Hepatocyte (in vitro differentiated cells): ENCODE results near the gene HBG1. TPM values are rescaled to one million over a fixed set of nuclear protein-coding genes. Genes with fewer than 3 reads are reported as not detected.

Experiments used
- DNase-seq: peaks from one replicate; pipeline ENCODE4 v3.0.0-alpha.2; 2016; ENCODE audit warnings: low spot score
- H2AFZ ChIP-seq: fragments of 200-600 bp; sonication (generic); 2 replicates; pipeline ENCODE4 v1.6.0; 2016; ENCODE audit warnings: antibody characterized with exemption, mild to moderate bottlenecking
- H3K27ac ChIP-seq: fragments of 200-600 bp; sonication (generic); 2 replicates; pipeline ENCODE4 v1.5.1; 2016; ENCODE audit warnings: mild to moderate bottlenecking
- H3K27me3 ChIP-seq: fragments of 200-600 bp; sonication (generic); 2 replicates; pipeline ENCODE4 v1.6.1; 2016
- H3K36me3 ChIP-seq: fragments of 200-600 bp; sonication (generic); replicated peaks from 2 replicates; pipeline ENCODE4 v1.5.1; 2016; ENCODE audit warnings: low read depth; ENCODE audit not compliant: insufficient read depth
- H3K4me1 ChIP-seq: fragments of 200-600 bp; sonication (generic); 2 replicates; pipeline ENCODE4 v1.5.1; 2016; ENCODE audit warnings: mild to moderate bottlenecking, moderate library complexity; ENCODE audit not compliant: insufficient read depth
- H3K4me2 ChIP-seq: fragments of 200-600 bp; sonication (generic); 2 replicates; pipeline ENCODE4 v1.6.0; 2016
- H3K4me3 ChIP-seq: fragments of 200-600 bp; sonication (generic); 2 replicates; pipeline ENCODE4 v1.5.1; 2016; ENCODE audit warnings: mild to moderate bottlenecking
- H3K79me2 ChIP-seq: fragments of 200-600 bp; sonication (generic); 2 replicates; pipeline ENCODE4 v1.6.0; 2017; ENCODE audit warnings: mild to moderate bottlenecking
- H3K9me2 ChIP-seq: fragments of 200-600 bp; sonication (generic); replicated peaks from 2 replicates; pipeline ENCODE4 v1.6.0; 2017; ENCODE audit warnings: mild to moderate bottlenecking; ENCODE audit not compliant: insufficient read depth
- H3K9me3 ChIP-seq: fragments of 200-600 bp; sonication (generic); 2 replicates; pipeline ENCODE4 v1.5.1; 2016; ENCODE audit warnings: low read depth, mild to moderate bottlenecking
- H4K20me1 ChIP-seq: fragments of 200-600 bp; sonication (generic); 2 replicates; pipeline ENCODE4 v1.6.0; 2016; ENCODE audit warnings: mild to moderate bottlenecking; ENCODE audit not compliant: insufficient read depth, poor library complexity, severe bottlenecking
- CTCF ChIP-seq: fragments of 200-600 bp; sonication (generic); IDR thresholded peaks from 2 replicates; pipeline ENCODE4 v1.5.1; 2016; ENCODE audit warnings: antibody characterized with exemption, mild to moderate bottlenecking; ENCODE audit not compliant: poor library complexity
- EZH2 ChIP-seq: fragments of 200-600 bp; sonication (generic); IDR thresholded peaks from 2 replicates; pipeline ENCODE4 v1.6.1; 2016; ENCODE audit warnings: antibody characterized with exemption, mild to moderate bottlenecking, borderline replicate concordance
- EZH2phosphoT487 ChIP-seq: fragments of 200-600 bp; sonication (generic); IDR thresholded peaks from one replicate; pipeline ENCODE4 v1.6.1; 2018; ENCODE audit warnings: antibody characterized with exemption, mild to moderate bottlenecking, low read depth, moderate library complexity; ENCODE audit not compliant: unreplicated experiment, severe bottlenecking
- WGBS: methylation state at CpG from one replicate; pipeline ENCODE4 v1.1.6; 2016; ENCODE audit warnings: low lambda C conversion rate; ENCODE audit errors: missing lambda C conversion rate; 5-methylcytosine and 5-hydroxymethylcytosine counted together
- polyA plus RNA-seq: library from polyadenylated mRNA; unstranded; fragments of >200 nt; fragmentation: Nextera tagmentation; extraction: Ambion mirVana; gene quantifications from 2 replicates; pipeline ENCODE4 v1.2.1, GENCODE V29; 2016
- total RNA-seq: library from RNA; depleted of rRNA; stranded (reverse); fragments of >200 nt; gene quantifications from 2 replicates; pipeline ENCODE4 v1.2.3, GENCODE V29; 2014

Gene HBG1
- total and polyA plus RNA-seq, 2 experiments from 2014 or later, result not detected

- Histone ChIP-seq H3K27ac (no peak overlapping the region), H3K4me3 (no peak overlapping the region), H3K9me3 (no peaks in the 10 kb centered on the region), H3K79me2 (no peaks in the 10 kb centered on the region), H3K27me3 (no peaks in the 10 kb centered on the region), H3K4me1 (no peaks in the 10 kb centered on the region), H3K4me2 (no peak overlapping the region), H3K36me3 (no peaks in the 10 kb centered on the region), H4K20me1 (no peaks in the 10 kb centered on the region), H3K9me2 (no peaks in the 10 kb centered on the region), H2AFZ (no peak overlapping the region)
- no peak for TF ChIP-seq CTCF
- no peak for TF ChIP-seq EZH2phosphoT487
- TF ChIP-seq EZH2, result no peak
- DNase-seq, result no peak
- WGBS, result 66% methylated on average over 6 of the region's 6 CpGs
Observed at GRCh38 chr11:5275369-5276110, 25.9 kb upstream of the HBG1 start.

GRCh38 chr11:5274395-5274794 lies 24.7 kb upstream of the HBG1 start:
- Histone ChIP-seq H4K20me1 (no peaks in the 10 kb centered on the region), H3K4me1 (no peaks in the 10 kb centered on the region), H3K79me2 (no peaks in the 10 kb centered on the region), H3K27me3 (no peaks in the 10 kb centered on the region), H3K36me3 (no peaks in the 10 kb centered on the region), H2AFZ (no peak overlapping the region), H3K4me3 (no peak overlapping the region), H3K4me2 (no peak overlapping the region), H3K9me3 (no peaks in the 10 kb centered on the region), H3K27ac (no peak overlapping the region), H3K9me2 (no peaks in the 10 kb centered on the region)
- WGBS, result 69% methylated on average over 5 of the region's 5 CpGs
- TF ChIP-seq CTCF, result no peak
- no peak for TF ChIP-seq EZH2phosphoT487
- no peak for TF ChIP-seq EZH2
- DNase-seq, result no peak

GRCh38 chr11:5272395-5273017 lies 22.8 kb upstream of the HBG1 start:
- DNase-seq, result no peak
- H3K4me1 ChIP-seq, result no peaks in the 10 kb centered on the region
- H3K4me2 ChIP-seq, result no peak overlapping the region
- H2AFZ ChIP-seq, result no peak overlapping the region
- no peaks in the 10 kb centered on the region for H3K27me3 ChIP-seq
- H3K79me2 ChIP-seq, result no peaks in the 10 kb centered on the region
- no peaks in the 10 kb centered on the region for H4K20me1 ChIP-seq
- H3K36me3 ChIP-seq, result no peaks in the 10 kb centered on the region
- no peaks in the 10 kb centered on the region for H3K9me3 ChIP-seq
- 68% methylated on average over 4 of the region's 4 CpGs for WGBS
- no peak overlapping the region for H3K27ac ChIP-seq
- TF ChIP-seq EZH2 (no peak), EZH2phosphoT487 (no peak), CTCF (no peak)
- H3K4me3 ChIP-seq, result no peak overlapping the region
- no peaks in the 10 kb centered on the region for H3K9me2 ChIP-seq
